HEK293 (cell line): ENCODE measurements around the gene CCDC141.

Experiments
- GFI1B ChIP-seq: fragments of 450-650 bp; formaldehyde crosslinking; IDR thresholded peaks from 2 replicates; pipeline ENCODE4 v1.5.1; 2016; ENCODE audit warnings: missing biosample characterization, missing genetic modification characterization
- INSM2 ChIP-seq: fragments of 450-650 bp; formaldehyde crosslinking; IDR thresholded peaks from 2 replicates; pipeline ENCODE4 v1.5.1; 2016; ENCODE audit warnings: missing biosample characterization, missing genetic modification characterization
- YY1 ChIP-seq: fragments of 450-650 bp; formaldehyde crosslinking; IDR thresholded peaks from 2 replicates; pipeline ENCODE4 v1.5.1; 2018; ENCODE audit warnings: missing biosample characterization, missing genetic modification characterization
- ZBTB7A ChIP-seq: fragments of 450-650 bp; formaldehyde crosslinking; IDR thresholded peaks from 2 replicates; pipeline ENCODE4 v1.5.1; 2016; ENCODE audit warnings: low read depth, missing biosample characterization, missing genetic modification characterization
- ZFP41 ChIP-seq: fragments of 450-650 bp; formaldehyde crosslinking; IDR thresholded peaks from 2 replicates; pipeline ENCODE4 v1.5.1; 2016; ENCODE audit warnings: missing biosample characterization, missing genetic modification characterization, borderline replicate concordance
- ZNF121 ChIP-seq: fragments of 450-650 bp; formaldehyde crosslinking; IDR thresholded peaks from 2 replicates; pipeline ENCODE4 v1.5.1; 2016; ENCODE audit warnings: missing biosample characterization, missing genetic modification characterization
- ZNF18 ChIP-seq: fragments of 450-650 bp; formaldehyde crosslinking; IDR thresholded peaks from 2 replicates; pipeline ENCODE4 v1.5.1; 2016; ENCODE audit warnings: missing biosample characterization, missing genetic modification characterization
- ZNF311 ChIP-seq: fragments of 450-650 bp; formaldehyde crosslinking; IDR thresholded peaks from 2 replicates; pipeline ENCODE4 v1.5.1; 2017; ENCODE audit warnings: missing biosample characterization, missing genetic modification characterization, borderline replicate concordance
- ZNF37A ChIP-seq: fragments of 450-650 bp; IDR thresholded peaks from 2 replicates; pipeline ENCODE4 v1.5.1; 2018; ENCODE audit warnings: missing biosample characterization, missing genetic modification characterization
- ZNF843 ChIP-seq: fragments of 450-650 bp; formaldehyde crosslinking; IDR thresholded peaks from 2 replicates; pipeline ENCODE4 v1.5.1; 2016; ENCODE audit warnings: missing biosample characterization, missing genetic modification characterization
- TF ChIP-seq, protein P1 (sequence below): fragments of 450-650 bp; formaldehyde crosslinking; IDR thresholded peaks from 2 replicates; pipeline ENCODE4 v1.5.1; 2016; ENCODE audit warnings: missing biosample characterization, missing genetic modification characterization
- TF ChIP-seq, protein P2 (sequence below): fragments of 450-650 bp; formaldehyde crosslinking; IDR thresholded peaks from 2 replicates; pipeline ENCODE4 v1.5.1; 2016; ENCODE audit warnings: missing biosample characterization, missing genetic modification characterization, low read depth
- TF ChIP-seq, protein P3 (sequence below): fragments of 450-650 bp; formaldehyde crosslinking; IDR thresholded peaks from 2 replicates; pipeline ENCODE4 v1.5.1; 2016; ENCODE audit warnings: missing biosample characterization, missing genetic modification characterization

DNA sequence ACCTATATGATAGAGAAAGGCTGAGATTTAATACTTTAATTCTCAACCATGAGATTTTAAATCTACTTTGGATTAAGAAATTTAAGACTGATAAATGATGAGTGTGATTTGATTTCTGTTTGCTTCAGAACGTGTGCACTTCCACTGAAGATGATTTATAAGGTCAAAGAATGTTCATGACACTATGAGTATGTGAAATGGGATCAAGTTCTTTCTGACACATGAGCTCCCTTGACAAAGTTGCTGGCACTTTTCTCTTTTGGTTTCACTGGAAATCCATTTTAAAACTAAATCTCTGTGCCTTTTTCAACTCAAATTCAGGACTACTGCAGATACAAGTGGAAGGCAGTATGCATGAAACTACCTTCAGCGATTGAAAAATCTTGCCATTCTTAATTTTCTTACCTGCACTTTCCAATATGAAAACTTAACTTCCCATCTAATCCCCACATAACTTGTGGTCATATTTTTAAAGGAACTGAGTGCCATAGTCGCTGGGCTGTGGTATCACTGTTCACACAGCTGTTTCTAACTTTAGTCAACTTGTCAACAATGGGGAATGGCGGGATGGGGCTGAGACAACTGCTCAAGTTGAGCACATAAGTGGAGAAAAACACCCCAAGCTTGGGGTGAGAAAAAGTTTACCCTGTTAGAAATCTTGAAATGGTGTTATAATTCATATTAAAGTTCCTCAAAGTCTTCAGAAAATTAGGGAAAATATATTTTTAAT is 190.9 kb downstream of the CCDC141 start:
- TF ChIP-seq ZNF121 (tag by site-specific recombination) = no peak
- no peak for TF ChIP-seq ZNF311 (tag by site-specific recombination)
- no peak for TF ChIP-seq ZBTB7A (tag by site-specific recombination)
- no peak for TF ChIP-seq INSM2 (tag by site-specific recombination)
- no peak for TF ChIP-seq ZFP41 (tag by site-specific recombination)
- TF ChIP-seq, protein P1, sequence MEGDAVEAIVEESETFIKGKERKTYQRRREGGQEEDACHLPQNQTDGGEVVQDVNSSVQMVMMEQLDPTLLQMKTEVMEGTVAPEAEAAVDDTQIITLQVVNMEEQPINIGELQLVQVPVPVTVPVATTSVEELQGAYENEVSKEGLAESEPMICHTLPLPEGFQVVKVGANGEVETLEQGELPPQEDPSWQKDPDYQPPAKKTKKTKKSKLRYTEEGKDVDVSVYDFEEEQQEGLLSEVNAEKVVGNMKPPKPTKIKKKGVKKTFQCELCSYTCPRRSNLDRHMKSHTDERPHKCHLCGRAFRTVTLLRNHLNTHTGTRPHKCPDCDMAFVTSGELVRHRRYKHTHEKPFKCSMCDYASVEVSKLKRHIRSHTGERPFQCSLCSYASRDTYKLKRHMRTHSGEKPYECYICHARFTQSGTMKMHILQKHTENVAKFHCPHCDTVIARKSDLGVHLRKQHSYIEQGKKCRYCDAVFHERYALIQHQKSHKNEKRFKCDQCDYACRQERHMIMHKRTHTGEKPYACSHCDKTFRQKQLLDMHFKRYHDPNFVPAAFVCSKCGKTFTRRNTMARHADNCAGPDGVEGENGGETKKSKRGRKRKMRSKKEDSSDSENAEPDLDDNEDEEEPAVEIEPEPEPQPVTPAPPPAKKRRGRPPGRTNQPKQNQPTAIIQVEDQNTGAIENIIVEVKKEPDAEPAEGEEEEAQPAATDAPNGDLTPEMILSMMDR = no peak
- no peak for TF ChIP-seq GFI1B (tag by site-specific recombination)
- TF ChIP-seq, protein P2, sequence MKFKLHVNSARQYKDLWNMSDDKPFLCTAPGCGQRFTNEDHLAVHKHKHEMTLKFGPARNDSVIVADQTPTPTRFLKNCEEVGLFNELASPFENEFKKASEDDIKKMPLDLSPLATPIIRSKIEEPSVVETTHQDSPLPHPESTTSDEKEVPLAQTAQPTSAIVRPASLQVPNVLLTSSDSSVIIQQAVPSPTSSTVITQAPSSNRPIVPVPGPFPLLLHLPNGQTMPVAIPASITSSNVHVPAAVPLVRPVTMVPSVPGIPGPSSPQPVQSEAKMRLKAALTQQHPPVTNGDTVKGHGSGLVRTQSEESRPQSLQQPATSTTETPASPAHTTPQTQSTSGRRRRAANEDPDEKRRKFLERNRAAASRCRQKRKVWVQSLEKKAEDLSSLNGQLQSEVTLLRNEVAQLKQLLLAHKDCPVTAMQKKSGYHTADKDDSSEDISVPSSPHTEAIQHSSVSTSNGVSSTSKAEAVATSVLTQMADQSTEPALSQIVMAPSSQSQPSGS (tag by site-specific recombination) = no peak
- TF ChIP-seq, protein P3, sequence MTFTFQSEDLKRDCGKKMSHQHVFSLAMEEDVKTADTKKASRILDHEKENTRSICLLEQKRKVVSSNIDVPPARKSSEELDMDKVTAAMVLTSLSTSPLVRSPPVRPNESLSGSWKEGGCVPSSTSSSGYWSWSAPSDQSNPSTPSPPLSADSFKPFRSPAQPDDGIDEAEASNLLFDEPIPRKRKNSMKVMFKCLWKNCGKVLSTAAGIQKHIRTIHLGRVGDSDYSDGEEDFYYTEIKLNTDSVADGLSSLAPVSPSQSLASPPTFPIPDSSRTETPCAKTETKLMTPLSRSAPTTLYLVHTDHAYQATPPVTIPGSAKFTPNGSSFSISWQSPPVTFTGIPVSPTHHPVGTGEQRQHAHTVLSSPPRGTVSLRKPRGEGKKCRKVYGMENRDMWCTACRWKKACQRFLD (tag by site-specific recombination) = no peak
- TF ChIP-seq ZNF843 (tag by site-specific recombination) = no peak
- TF ChIP-seq YY1 (tag by site-specific recombination) = no peak
- no peak for TF ChIP-seq ZNF18
- no peak for TF ChIP-seq ZNF37A
